ENCODE results near the gene EBI3. TPM values are rescaled to one million over a fixed set of nuclear protein-coding genes. Genes with fewer than 3 reads are reported as not detected.

EBI3 gene
- total RNA-seq, 6 experiments from 2014 or later, result 0.73 to 4.1 (median 2.0) TPM

GRCh38 chr19:4260613-4261191 is 31.4 kb downstream of the EBI3 start:
- peak in 1 of 4 donors; percentile 23 for ATAC-seq
- DNase-seq, result no peak
- peaks cover 0 to 67% (median 9%) of the 10 kb centered on the region in 4 donors for H3K36me3 ChIP-seq
- H3K4me1 ChIP-seq, result no peaks in the 10 kb centered on the region
- H3K9me3 ChIP-seq, result no peaks in the 10 kb centered on the region
- H3K27ac ChIP-seq, result no peak overlapping the region
- WGBS (ENCODE audit: insufficient coverage, low coverage, low lambda C conversion rate, missing lambda C conversion rate), result 87% methylated on average over 7 of the region's 11 CpGs
- H3K4me3 ChIP-seq, result no peak overlapping the region
- intact Hi-C loops (cut with DNase I), result loop anchor here in 1 of 2 donors (10.0 kb wide), 1 partner anchor 234 kb away; no protein-coding TSS in a partner anchor
- no peaks in the 10 kb centered on the region for H3K27me3 ChIP-seq
- TF ChIP-seq CTCF (IDR thresholded peaks at IDR 0.05) (no peak), POLR2A (IDR thresholded peaks at IDR 0.05) (no peak)

- Histone ChIP-seq H3K27ac (no peak overlapping the region), H3K9me3 (no peaks in the 10 kb centered on the region), H3K27me3 (no peaks in the 10 kb centered on the region), H3K4me1 (peaks cover 0 to 21% (median 8%) of the 10 kb centered on the region in 4 donors), H3K4me3 (no peak overlapping the region), H3K36me3 (peaks cover 0 to 50% (median 5%) of the 10 kb centered on the region in 4 donors)
- intact Hi-C loops (cut with DNase I), result loop anchor here in 1 of 2 donors (5.0 to 10.0 kb wide), 2 partner anchors 97 to 230 kb away; no protein-coding TSS in a partner anchor
- 60% methylated on average over 4 of the region's 4 CpGs for WGBS (ENCODE audit: insufficient coverage, low coverage, low lambda C conversion rate, missing lambda C conversion rate)
- TF ChIP-seq CTCF (IDR thresholded peaks at IDR 0.05) (no peak), POLR2A (IDR thresholded peaks at IDR 0.05) (no peak)
- DNase-seq, result no peak
- no peak for ATAC-seq
Measured at GRCh38 chr19:4264812-4265211, 35.5 kb downstream of the EBI3 start.

GRCh38 chr19:4266253-4267000 is 37.1 kb downstream of the EBI3 start:
- Histone ChIP-seq H3K4me1 (peaks cover 0 to 21% (median 8%) of the 10 kb centered on the region in 4 donors), H3K27me3 (no peaks in the 10 kb centered on the region), H3K9me3 (no peaks in the 10 kb centered on the region), H3K27ac (no peak overlapping the region), H3K36me3 (peaks cover 0 to 40% (median 4%) of the 10 kb centered on the region in 4 donors), H3K4me3 (no peak overlapping the region)
- WGBS (ENCODE audit: insufficient coverage, low coverage, low lambda C conversion rate, missing lambda C conversion rate), result 66% methylated on average over 13 of the region's 18 CpGs
- no peak for TF ChIP-seq POLR2A (IDR thresholded peaks at IDR 0.05)
- intact Hi-C loops (cut with DNase I), result loop anchor here in 1 of 2 donors (5.0 to 10.0 kb wide), 2 partner anchors 96 to 228 kb away; no protein-coding TSS in a partner anchor
- no peak for DNase-seq
- ATAC-seq, result no peak

- Histone ChIP-seq H3K4me3 (peak overlapping the region in 2 of 3 donors; percentile 9), H3K4me1 (peaks cover 0 to 21% (median 8%) of the 10 kb centered on the region in 4 donors), H3K36me3 (peaks cover 0 to 36% (median 4%) of the 10 kb centered on the region in 4 donors), H3K9me3 (no peaks in the 10 kb centered on the region), H3K27ac (peak overlapping the region; percentile 69 to 94 (median 70)), H3K27me3 (no peaks in the 10 kb centered on the region)
- TF ChIP-seq CTCF (IDR thresholded peaks at IDR 0.05), result peak; percentile 75 to 88 (median 81)
- TF ChIP-seq POLR2A (IDR thresholded peaks at IDR 0.05), result no peak
- peak; percentile 62 to 77 (median 76) for DNase-seq
- WGBS (ENCODE audit: insufficient coverage, low coverage, low lambda C conversion rate, missing lambda C conversion rate), result 27% methylated on average over 13 of the region's 21 CpGs
- intact Hi-C loops (cut with DNase I), result loop anchor here in 1 of 2 donors (5.0 to 10.0 kb wide), 2 partner anchors 95 to 228 kb away; no protein-coding TSS in a partner anchor
- ATAC-seq, result peak; percentile 62 to 69 (median 65)
Measured at GRCh38 chr19:4267101-4267900, 38.0 kb downstream of the EBI3 start.

All from right lobe of liver (tissue), 6 donors.